Measurements from ENCODE around the gene S100A7A. TPM values are rescaled to one million over a fixed set of nuclear protein-coding genes. Genes with fewer than 3 reads are reported as not detected.
A peak's percentile ranks its signal among the peaks of the same experiment; 100 is the strongest.

S100A7A gene
- total and polyA plus RNA-seq, 8 donors = 0.20 TPM; not detected in 7

GRCh38 chr1:153380711-153381110 lies 35.6 kb upstream of the S100A7A start:
- no peak for DNase-seq
- Histone ChIP-seq H3K9me3 (peaks cover 0 to 24% (median 18%) of the 10 kb centered on the region in 4 donors), H3K27me3 (peaks cover 0 to 11% (median 3%) of the 10 kb centered on the region in 3 donors), H3K4me1 (no peaks in the 10 kb centered on the region), H3K27ac (no peak overlapping the region), H3K36me3 (no peaks in the 10 kb centered on the region), H3K4me3 (no peak overlapping the region)
- TF ChIP-seq EP300 (IDR thresholded peaks at IDR 0.05) (no peak), POLR2AphosphoS5 (IDR thresholded peaks at IDR 0.05) (no peak), POLR2A (IDR thresholded peaks at IDR 0.05) (no peak)
- TF ChIP-seq, protein P1, sequence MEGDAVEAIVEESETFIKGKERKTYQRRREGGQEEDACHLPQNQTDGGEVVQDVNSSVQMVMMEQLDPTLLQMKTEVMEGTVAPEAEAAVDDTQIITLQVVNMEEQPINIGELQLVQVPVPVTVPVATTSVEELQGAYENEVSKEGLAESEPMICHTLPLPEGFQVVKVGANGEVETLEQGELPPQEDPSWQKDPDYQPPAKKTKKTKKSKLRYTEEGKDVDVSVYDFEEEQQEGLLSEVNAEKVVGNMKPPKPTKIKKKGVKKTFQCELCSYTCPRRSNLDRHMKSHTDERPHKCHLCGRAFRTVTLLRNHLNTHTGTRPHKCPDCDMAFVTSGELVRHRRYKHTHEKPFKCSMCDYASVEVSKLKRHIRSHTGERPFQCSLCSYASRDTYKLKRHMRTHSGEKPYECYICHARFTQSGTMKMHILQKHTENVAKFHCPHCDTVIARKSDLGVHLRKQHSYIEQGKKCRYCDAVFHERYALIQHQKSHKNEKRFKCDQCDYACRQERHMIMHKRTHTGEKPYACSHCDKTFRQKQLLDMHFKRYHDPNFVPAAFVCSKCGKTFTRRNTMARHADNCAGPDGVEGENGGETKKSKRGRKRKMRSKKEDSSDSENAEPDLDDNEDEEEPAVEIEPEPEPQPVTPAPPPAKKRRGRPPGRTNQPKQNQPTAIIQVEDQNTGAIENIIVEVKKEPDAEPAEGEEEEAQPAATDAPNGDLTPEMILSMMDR (IDR thresholded peaks at IDR 0.05) = no peak
- 91 to 94% (median 92%) methylated on average over 20 to 23 of the region's 23 CpGs for WGBS, 5 donors
- intact Hi-C loops (cut with DNase I; ENCODE audit: low total_unique reads) = no loop called here

DNA sequence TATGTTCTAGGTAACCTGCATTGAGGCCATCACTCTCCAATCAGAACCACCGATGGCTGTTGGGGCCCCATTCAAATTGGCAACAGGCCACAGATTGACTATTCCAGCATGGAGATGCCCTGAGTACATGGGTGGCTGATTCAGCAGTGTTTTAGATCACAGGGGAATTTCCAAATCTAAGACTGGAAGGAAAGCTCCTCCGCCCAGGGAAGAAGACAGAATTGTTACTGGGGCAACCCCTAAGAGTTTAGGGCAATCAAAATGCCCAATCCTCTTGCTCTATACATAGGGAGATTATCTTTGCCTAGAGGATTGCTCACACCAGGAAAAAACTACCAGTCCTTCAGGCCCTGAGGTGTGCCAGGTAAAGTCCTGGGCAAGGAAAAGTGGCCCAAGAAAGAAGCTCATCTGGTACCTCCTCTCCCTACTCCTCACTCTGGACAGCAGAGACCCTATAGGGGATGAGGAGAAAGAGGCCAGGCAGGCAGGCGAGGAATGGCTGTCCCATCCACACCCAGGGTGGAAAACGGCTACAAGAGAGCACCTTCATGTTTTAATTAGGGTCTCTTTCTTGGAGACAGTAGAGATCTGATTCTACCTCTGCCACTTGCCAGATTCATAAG lies 31.3 kb upstream of the S100A7A start:
- intact Hi-C loops (cut with DNase I; ENCODE audit: low total_unique reads) = no loop called here
- Histone ChIP-seq H3K4me1 (no peaks in the 10 kb centered on the region), H3K27ac (peak overlapping the region in 1 of 5 donors; percentile 69), H3K27me3 (peaks cover 0 to 15% (median 3%) of the 10 kb centered on the region in 3 donors), H3K9me3 (peaks cover 0 to 24% (median 15%) of the 10 kb centered on the region in 4 donors), H3K36me3 (no peaks in the 10 kb centered on the region), H3K4me3 (no peak overlapping the region)
- TF ChIP-seq EP300 (IDR thresholded peaks at IDR 0.05) (no peak), POLR2A (IDR thresholded peaks at IDR 0.05) (no peak), POLR2AphosphoS5 (IDR thresholded peaks at IDR 0.05) (no peak)
- TF ChIP-seq, protein P1 (IDR thresholded peaks at IDR 0.05) = no peak
- WGBS, 5 donors = 72 to 78% (median 73%) methylated on average over 4 of the region's 4 CpGs
- DNase-seq = no peak

GRCh38 chr1:153386500-153386901 lies 29.8 kb upstream of the S100A7A start:
- H3K36me3 ChIP-seq = no peaks in the 10 kb centered on the region
- H3K4me1 ChIP-seq = no peaks in the 10 kb centered on the region
- TF ChIP-seq POLR2A (IDR thresholded peaks at IDR 0.05) (no peak), POLR2AphosphoS5 (IDR thresholded peaks at IDR 0.05) (peak in 1 of 3 donors; percentile 15), EP300 (IDR thresholded peaks at IDR 0.05) (no peak)
- TF ChIP-seq, protein P1 (IDR thresholded peaks at IDR 0.05) = no peak
- peaks cover 0 to 15% (median 10%) of the 10 kb centered on the region in 4 donors for H3K9me3 ChIP-seq
- 53 to 72% (median 66%) methylated on average over 5 of the region's 5 CpGs for WGBS, 5 donors
- H3K27me3 ChIP-seq = peaks cover 0 to 30% (median 6%) of the 10 kb centered on the region in 3 donors
- H3K4me3 ChIP-seq = no peak overlapping the region
- intact Hi-C loops (cut with DNase I; ENCODE audit: low total_unique reads) = no loop called here
- H3K27ac ChIP-seq = peak overlapping the region in 2 of 5 donors; percentile 51 to 69
- peak in 1 of 2 donors; percentile 29 for DNase-seq

GRCh38 chr1:153387001-153387400 lies 29.3 kb upstream of the S100A7A start:
- Histone ChIP-seq H3K9me3 (peaks cover 0 to 10% (median 5%) of the 10 kb centered on the region in 4 donors), H3K4me1 (no peaks in the 10 kb centered on the region), H3K27ac (peak overlapping the region in 2 of 5 donors; percentile 39 to 60), H3K27me3 (peaks cover 0 to 31% (median 10%) of the 10 kb centered on the region in 3 donors), H3K4me3 (no peak overlapping the region), H3K36me3 (no peaks in the 10 kb centered on the region)
- no peak for DNase-seq
- 79 to 90% (median 86%) methylated on average over 4 of the region's 4 CpGs for WGBS, 5 donors
- intact Hi-C loops (cut with DNase I; ENCODE audit: low total_unique reads) = no loop called here
- TF ChIP-seq POLR2AphosphoS5 (IDR thresholded peaks at IDR 0.05) (no peak), POLR2A (IDR thresholded peaks at IDR 0.05) (no peak), EP300 (IDR thresholded peaks at IDR 0.05) (no peak)
- TF ChIP-seq, protein P1 (IDR thresholded peaks at IDR 0.05) = no peak
